ENCODE results near the gene FBXW12.

Gene FBXW12

GRCh38 chr3:48414376-48415250, 42.6 kb downstream of the FBXW12 start:
- no peak overlapping the region for H3K4me3 ChIP-seq (replicated peaks; ENCODE audit: low read depth, low read length)
- DNase-seq (ENCODE audit: low read depth): no peak
- TF ChIP-seq CTCF (IDR thresholded peaks at IDR 0.05; ENCODE audit: low read length, missing control alignments): no peak

- no peak for TF ChIP-seq CTCF (IDR thresholded peaks at IDR 0.05; ENCODE audit: low read length, missing control alignments)
- H3K4me3 ChIP-seq (replicated peaks; ENCODE audit: low read depth, low read length): no peak overlapping the region
- no peak for DNase-seq (ENCODE audit: low read depth)
Measured at GRCh38 chr3:48415251-48415953, 43.4 kb downstream of the FBXW12 start.

GRCh38 chr3:48416091-48416505, 44.1 kb downstream of the FBXW12 start:
- TF ChIP-seq CTCF (IDR thresholded peaks at IDR 0.05; ENCODE audit: low read length, missing control alignments): no peak
- no peak for DNase-seq (ENCODE audit: low read depth)
- no peak overlapping the region for H3K4me3 ChIP-seq (replicated peaks; ENCODE audit: low read depth, low read length)

GRCh38 chr3:48416546-48416945, 44.5 kb downstream of the FBXW12 start:
- H3K4me3 ChIP-seq (replicated peaks; ENCODE audit: low read depth, low read length): no peak overlapping the region
- DNase-seq (ENCODE audit: low read depth): no peak
- no peak for TF ChIP-seq CTCF (IDR thresholded peaks at IDR 0.05; ENCODE audit: low read length, missing control alignments)

GRCh38 chr3:48417529-48418108, 45.6 kb downstream of the FBXW12 start:
- no peak overlapping the region for H3K4me3 ChIP-seq (replicated peaks; ENCODE audit: low read depth, low read length)
- DNase-seq (ENCODE audit: low read depth): no peak
- no peak for TF ChIP-seq CTCF (IDR thresholded peaks at IDR 0.05; ENCODE audit: low read length, missing control alignments)

GRCh38 chr3:48418140-48418539, 46.1 kb downstream of the FBXW12 start:
- DNase-seq (ENCODE audit: low read depth): no peak
- no peak overlapping the region for H3K4me3 ChIP-seq (replicated peaks; ENCODE audit: low read depth, low read length)
- TF ChIP-seq CTCF (IDR thresholded peaks at IDR 0.05; ENCODE audit: low read length, missing control alignments): no peak
